Measurements from ENCODE around the gene AATK.

Gene AATK

GRCh38 chr17:81071761-81072741 is 94.0 kb downstream of the AATK start:
- H3K27me3 Mint-ChIP-seq (ENCODE audit: low read depth), result peaks cover 3% of the 10 kb centered on the region
- H3K9me3 Mint-ChIP-seq, result no peaks in the 10 kb centered on the region
- H3K36me3 Mint-ChIP-seq (ENCODE audit: low read depth), result peaks cover 3% of the 10 kb centered on the region
- H3K4me1 Mint-ChIP-seq, result peaks cover 6% of the 10 kb centered on the region
- TF ChIP-seq CTCF (IDR thresholded peaks at IDR 0.05; ENCODE audit: unreplicated experiment in 3 of 3), result no peak
- H3K27ac Mint-ChIP-seq, result peak overlapping the region in 2 of 3 experiments; percentile 26 to 84
- H3K4me3 Mint-ChIP-seq, result no peak overlapping the region

- Mint-ChIP-seq H3K36me3 (ENCODE audit: low read depth) (peaks cover 3% of the 10 kb centered on the region), H3K4me1 (peaks cover 6% of the 10 kb centered on the region), H3K4me3 (no peak overlapping the region), H3K9me3 (no peaks in the 10 kb centered on the region), H3K27me3 (ENCODE audit: low read depth) (peaks cover 3% of the 10 kb centered on the region), H3K27ac (no peak overlapping the region)
- TF ChIP-seq CTCF (IDR thresholded peaks at IDR 0.05; ENCODE audit: unreplicated experiment in 3 of 3), result no peak
Observed at GRCh38 chr17:81070541-81071246, 95.3 kb downstream of the AATK start.

GRCh38 chr17:81069135-81069645 is 96.8 kb downstream of the AATK start:
- H3K27ac Mint-ChIP-seq, result no peak overlapping the region
- no peak overlapping the region for H3K4me3 Mint-ChIP-seq
- H3K36me3 Mint-ChIP-seq (ENCODE audit: low read depth), result peaks cover 3% of the 10 kb centered on the region
- H3K27me3 Mint-ChIP-seq (ENCODE audit: low read depth), result no peaks in the 10 kb centered on the region
- H3K4me1 Mint-ChIP-seq, result peaks cover 21% of the 10 kb centered on the region
- no peaks in the 10 kb centered on the region for H3K9me3 Mint-ChIP-seq
- no peak for TF ChIP-seq CTCF (IDR thresholded peaks at IDR 0.05; ENCODE audit: unreplicated experiment in 3 of 3)

- Mint-ChIP-seq H3K27me3 (ENCODE audit: low read depth) (no peaks in the 10 kb centered on the region), H3K4me1 (peaks cover 24% of the 10 kb centered on the region), H3K36me3 (ENCODE audit: low read depth) (peaks cover 3% of the 10 kb centered on the region), H3K4me3 (no peak overlapping the region), H3K9me3 (no peaks in the 10 kb centered on the region), H3K27ac (no peak overlapping the region)
- TF ChIP-seq CTCF (IDR thresholded peaks at IDR 0.05; ENCODE audit: unreplicated experiment in 3 of 3), result no peak
Observed at GRCh38 chr17:81068411-81069134, 97.4 kb downstream of the AATK start.

GRCh38 chr17:81067391-81067811 is 98.6 kb downstream of the AATK start:
- Mint-ChIP-seq H3K9me3 (no peaks in the 10 kb centered on the region), H3K4me1 (peaks cover 33% of the 10 kb centered on the region), H3K4me3 (no peak overlapping the region), H3K27me3 (ENCODE audit: low read depth) (no peaks in the 10 kb centered on the region), H3K36me3 (ENCODE audit: low read depth) (peaks cover 6% of the 10 kb centered on the region), H3K27ac (no peak overlapping the region)
- no peak for TF ChIP-seq CTCF (IDR thresholded peaks at IDR 0.05; ENCODE audit: unreplicated experiment in 3 of 3)
